Measurements from ENCODE around the gene VPREB1.
"Not testable (repeated sequence)": the region's sequence is repeated elsewhere in the genome, so short reads cannot be mapped to it uniquely, and the experiment has no call there.

Gene VPREB1

GRCh38 chr22:22214819-22215329 is 29.7 kb upstream of the VPREB1 start:
- DNase-seq (ENCODE audit: insufficient read length, low spot score) (no peak), FAIRE-seq (no peak)
- no peak for TF ChIP-seq POU2F2 (IDR thresholded peaks at IDR 0.05; ENCODE audit: low read depth, low read length)
- peak; percentile 67 for TF ChIP-seq SPI1 (IDR thresholded peaks at IDR 0.05; ENCODE audit: low read depth, low read length)

DNA sequence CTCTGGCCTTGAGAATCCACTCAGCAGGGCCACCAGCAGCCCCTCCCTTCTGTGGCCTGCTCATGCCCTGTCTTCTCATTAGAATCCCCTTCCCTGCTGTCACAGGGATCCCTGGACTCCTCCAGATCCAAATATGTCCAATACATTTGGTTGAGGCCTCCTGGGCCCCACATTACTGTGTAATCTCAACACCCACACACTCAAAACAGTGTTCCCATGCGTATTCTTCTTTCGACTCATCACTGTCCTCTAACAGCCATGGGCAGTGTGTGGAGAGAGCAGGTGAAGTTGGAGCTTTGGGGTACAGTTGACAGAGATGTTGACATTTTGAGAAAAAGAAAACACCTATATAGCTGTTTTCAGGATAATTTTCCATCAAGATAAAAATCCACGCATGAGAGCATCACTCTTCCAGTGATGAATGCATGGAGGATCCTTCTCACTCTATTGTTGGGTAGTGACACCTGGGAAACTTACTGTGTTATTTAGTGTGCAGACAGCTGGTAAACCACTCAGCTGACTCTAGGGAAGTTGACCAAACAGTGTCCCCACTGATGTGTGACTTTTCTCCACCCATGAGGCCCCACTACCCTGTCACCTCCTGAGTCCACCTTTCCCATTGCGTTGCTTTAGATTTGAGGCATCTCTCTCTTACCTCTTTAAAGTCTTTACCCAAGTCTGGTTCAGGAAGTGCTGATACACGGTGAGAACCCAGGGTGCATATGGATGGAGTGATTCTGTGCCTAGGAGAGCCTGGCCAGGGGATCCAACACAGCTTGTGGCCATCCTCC is 28.7 kb upstream of the VPREB1 start:
- FAIRE-seq = no peak
- TF ChIP-seq TAF1 (IDR thresholded peaks at IDR 0.05; ENCODE audit: low read depth, low read length) = no peak
- TF ChIP-seq POLR2AphosphoS5 (IDR thresholded peaks at IDR 0.05; ENCODE audit: low read depth, low read length) = no peak
- no peak for TF ChIP-seq POU2F2 (IDR thresholded peaks at IDR 0.05; ENCODE audit: low read depth, low read length)
- TF ChIP-seq PAX5 (IDR thresholded peaks at IDR 0.05; ENCODE audit: insufficient read depth, low read length, severe bottlenecking) = no peak
- TF ChIP-seq SPI1 (IDR thresholded peaks at IDR 0.05; ENCODE audit: low read depth, low read length) = 0 out of 2 replicates have a peak, but pooled peaks have one; percentile 7
- no peak for DNase-seq (ENCODE audit: insufficient read length, low spot score)

- TF ChIP-seq PAX5 (IDR thresholded peaks at IDR 0.05; ENCODE audit: insufficient read depth, low read length, severe bottlenecking) = no peak
- TF ChIP-seq TAF1 (IDR thresholded peaks at IDR 0.05; ENCODE audit: low read depth, low read length) = no peak
- TF ChIP-seq POLR2AphosphoS5 (IDR thresholded peaks at IDR 0.05; ENCODE audit: low read depth, low read length) = no peak
- TF ChIP-seq POLR2A (IDR thresholded peaks at IDR 0.05; ENCODE audit: low read depth, low read length) = no peak
- no peak for TF ChIP-seq SPI1 (IDR thresholded peaks at IDR 0.05; ENCODE audit: low read depth, low read length)
- TF ChIP-seq POU2F2 (IDR thresholded peaks at IDR 0.05; ENCODE audit: low read depth, low read length) = no peak
- DNase-seq (ENCODE audit: insufficient read length, low spot score) (no peak), FAIRE-seq (no peak)
Observed at GRCh38 chr22:22216450-22216959, 28.1 kb upstream of the VPREB1 start.

GRCh38 chr22:22218302-22218701 is 26.3 kb upstream of the VPREB1 start:
- FAIRE-seq (peak; percentile 54), DNase-seq (ENCODE audit: insufficient read length, low spot score) (no peak)
- TF ChIP-seq POLR2A (IDR thresholded peaks at IDR 0.05; ENCODE audit: low read depth, low read length) (no peak), POU2F2 (IDR thresholded peaks at IDR 0.05; ENCODE audit: low read depth, low read length) (no peak), PAX5 (IDR thresholded peaks at IDR 0.05; ENCODE audit: insufficient read depth, low read length, severe bottlenecking) (no peak), POLR2AphosphoS5 (IDR thresholded peaks at IDR 0.05; ENCODE audit: low read depth, low read length) (no peak), TAF1 (IDR thresholded peaks at IDR 0.05; ENCODE audit: low read depth, low read length) (no peak), SPI1 (IDR thresholded peaks at IDR 0.05; ENCODE audit: low read depth, low read length) (no peak)

DNA sequence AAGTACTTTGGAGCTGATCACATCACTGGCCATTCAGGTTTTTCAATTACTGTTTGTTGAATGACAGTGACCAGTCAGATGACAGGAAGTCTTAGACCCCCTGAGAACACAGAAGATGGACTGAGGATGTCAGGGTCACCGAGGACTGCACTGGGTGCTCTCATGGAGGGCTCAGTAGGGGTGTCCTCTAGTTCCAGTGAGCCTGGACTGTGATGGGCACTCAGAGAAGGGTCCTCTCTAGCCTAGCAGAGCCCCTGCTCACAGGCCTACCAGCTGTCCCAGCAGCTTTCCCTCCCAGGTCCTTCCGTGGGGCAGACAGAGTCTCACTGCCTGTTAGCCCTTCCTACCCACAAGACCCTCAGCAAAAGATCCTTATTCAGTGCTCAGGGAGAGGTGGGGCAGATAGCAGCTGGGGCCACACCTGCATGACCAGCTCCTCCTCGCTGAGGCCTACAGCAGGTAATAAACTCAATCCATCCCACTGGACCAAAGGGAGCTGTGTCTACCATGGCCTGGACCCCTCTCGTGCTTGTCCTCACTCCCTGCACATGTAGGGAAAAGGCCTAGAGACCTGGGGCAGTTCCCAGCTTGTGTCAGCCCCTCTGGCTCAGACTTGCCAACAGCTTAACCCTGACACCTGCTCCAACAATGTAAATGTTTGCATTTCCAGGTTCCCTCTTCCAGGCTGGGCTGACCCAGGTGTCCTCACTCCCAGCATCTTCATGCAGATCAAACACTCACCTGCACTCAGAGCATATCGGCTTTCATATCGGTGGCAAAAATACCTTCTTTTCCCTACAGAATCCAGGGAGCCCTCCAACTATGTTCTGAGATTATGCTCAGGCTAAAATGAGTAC is 25.2 kb upstream of the VPREB1 start:
- TF ChIP-seq POLR2AphosphoS5 (IDR thresholded peaks at IDR 0.05; ENCODE audit: low read depth, low read length) (no peak), TAF1 (IDR thresholded peaks at IDR 0.05; ENCODE audit: low read depth, low read length) (no peak), POU2F2 (IDR thresholded peaks at IDR 0.05; ENCODE audit: low read depth, low read length) (no peak), SPI1 (IDR thresholded peaks at IDR 0.05; ENCODE audit: low read depth, low read length) (no peak), POLR2A (IDR thresholded peaks at IDR 0.05; ENCODE audit: low read depth, low read length) (no peak), PAX5 (IDR thresholded peaks at IDR 0.05; ENCODE audit: insufficient read depth, low read length, severe bottlenecking) (no peak)
- FAIRE-seq (no peak), DNase-seq (ENCODE audit: insufficient read length, low spot score) (no peak)

GRCh38 chr22:22221043-22221442 is 23.5 kb upstream of the VPREB1 start:
- not testable (repeated sequence) for FAIRE-seq; DNase-seq (ENCODE audit: insufficient read length, low spot score)

GRCh38 chr22:22226448-22227187 is 18.0 kb upstream of the VPREB1 start:
- FAIRE-seq (no peak), DNase-seq (ENCODE audit: insufficient read length, low spot score) (no peak)

GRCh38 chr22:22228421-22228820 is 16.2 kb upstream of the VPREB1 start:
- FAIRE-seq (no peak), DNase-seq (ENCODE audit: insufficient read length, low spot score) (no peak)
- TF ChIP-seq TAF1 (IDR thresholded peaks at IDR 0.05; ENCODE audit: low read depth, low read length) = no peak

More at GRCh38 chr22:22226448-22227187, 18.0 kb upstream of the VPREB1 start:
- TF ChIP-seq TAF1 (IDR thresholded peaks at IDR 0.05; ENCODE audit: low read depth, low read length) (no peak), POLR2AphosphoS5 (IDR thresholded peaks at IDR 0.05; ENCODE audit: low read depth, low read length) (no peak), POU2F2 (IDR thresholded peaks at IDR 0.05; ENCODE audit: low read depth, low read length) (no peak), SPI1 (IDR thresholded peaks at IDR 0.05; ENCODE audit: low read depth, low read length) (no peak)

DNA sequence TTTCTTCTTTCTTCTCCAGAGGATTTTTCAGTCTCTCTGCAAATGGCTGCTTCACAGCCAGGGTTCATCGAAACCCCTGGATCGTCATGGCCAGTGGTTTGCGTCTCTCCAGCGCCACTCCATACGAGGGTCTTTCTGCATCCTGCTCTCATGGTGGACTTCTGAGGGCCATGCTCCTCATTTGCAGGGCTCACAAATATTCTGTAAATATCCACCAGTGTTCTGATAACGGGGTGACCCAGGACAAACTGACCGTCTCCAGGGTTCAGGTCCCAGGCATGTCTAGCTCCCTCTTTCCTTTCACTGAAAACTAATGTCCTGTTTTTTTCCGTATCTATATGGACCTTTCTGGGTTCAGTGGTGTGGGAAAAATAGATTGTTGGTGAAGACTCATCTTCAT is 15.7 kb upstream of the VPREB1 start:
- FAIRE-seq (no peak), DNase-seq (ENCODE audit: insufficient read length, low spot score) (no peak)
- TF ChIP-seq PAX5 (IDR thresholded peaks at IDR 0.05; ENCODE audit: insufficient read depth, low read length, severe bottlenecking) (no peak), POLR2AphosphoS5 (IDR thresholded peaks at IDR 0.05; ENCODE audit: low read depth, low read length) (no peak), POU2F2 (IDR thresholded peaks at IDR 0.05; ENCODE audit: low read depth, low read length) (no peak), SPI1 (IDR thresholded peaks at IDR 0.05; ENCODE audit: low read depth, low read length) (no peak), TAF1 (IDR thresholded peaks at IDR 0.05; ENCODE audit: low read depth, low read length) (no peak), POLR2A (IDR thresholded peaks at IDR 0.05; ENCODE audit: low read depth, low read length) (no peak)

All from GM12891 (cell line).